Peyer's patch (tissue), 4 donors: ENCODE data around the gene B3GAT1.

Source experiments
- CTCF ChIP-seq, 6 experiments: fragments of 450-650 bp in 4 of 6; fragments of 200-600 bp in 2 of 6; sonication (generic) in 1 of 6; IDR thresholded peaks; one replicate each; pipeline ENCODE4 v1.5.1; 2017 to 2019; ENCODE audit warnings: antibody characterized with exemption in 6 of 6, mild to moderate bottlenecking in 3 of 6, moderate library complexity in 1 of 6
- POLR2A ChIP-seq, 2 donors: fragments of 450-650 bp; IDR thresholded peaks; one replicate each; pipeline ENCODE4 v1.5.1; 2017; ENCODE audit warnings: antibody characterized with exemption in 2 of 2, mild to moderate bottlenecking in 2 of 2, moderate library complexity in 2 of 2

- no peak for TF ChIP-seq CTCF (IDR thresholded peaks at IDR 0.05)
- TF ChIP-seq POLR2A (IDR thresholded peaks at IDR 0.05) = no peak
Measured at GRCh38 chr11:134350381-134350780, 61.7 kb downstream of the B3GAT1 start.
